ENCODE data around the gene RPL22. TPM values are rescaled to one million over a fixed set of nuclear protein-coding genes. Genes with fewer than 3 reads are reported as not detected.
"Not testable (repeated sequence)": the region's sequence is repeated elsewhere in the genome, so short reads cannot be mapped to it uniquely, and the experiment has no call there.

Gene RPL22
- total RNA-seq, 1 donor from 2014 or later = 133 TPM

GRCh38 chr1:6234502-6235295 lies 35.3 kb upstream of the RPL22 start:
- no peak for DNase-seq (ENCODE audit: extremely low read depth, low read depth, low spot score)

GRCh38 chr1:6233376-6233775 lies 34.0 kb upstream of the RPL22 start:
- no peak for DNase-seq (ENCODE audit: extremely low read depth, low read depth, low spot score)

- no peak for DNase-seq (ENCODE audit: extremely low read depth, low read depth, low spot score)
These were observed 26.3 kb upstream of the RPL22 start for GRCh38 chr1:6225651-6226050.

GRCh38 chr1:6224718-6225117 lies 25.3 kb upstream of the RPL22 start:
- DNase-seq (ENCODE audit: extremely low read depth, low read depth, low spot score) = no peak

- no peak for DNase-seq (ENCODE audit: extremely low read depth, low read depth, low spot score)
These were observed 24.2 kb upstream of the RPL22 start for GRCh38 chr1:6223617-6224016.

GRCh38 chr1:6222636-6223035 lies 23.2 kb upstream of the RPL22 start:
- no peak for DNase-seq (ENCODE audit: extremely low read depth, low read depth, low spot score)

- no peak for DNase-seq (ENCODE audit: extremely low read depth, low read depth, low spot score)
These were observed 21.9 kb upstream of the RPL22 start for GRCh38 chr1:6221210-6221784.

- no peak for DNase-seq (ENCODE audit: extremely low read depth, low read depth, low spot score)
These were observed 20.8 kb upstream of the RPL22 start for GRCh38 chr1:6220236-6220635.

GRCh38 chr1:6219641-6220040 lies 20.2 kb upstream of the RPL22 start:
- DNase-seq (ENCODE audit: extremely low read depth, low read depth, low spot score) = not testable (repeated sequence)

- DNase-seq (ENCODE audit: extremely low read depth, low read depth, low spot score) = no peak
These were observed 19.2 kb upstream of the RPL22 start for GRCh38 chr1:6218375-6219164.

- no peak for DNase-seq (ENCODE audit: extremely low read depth, low read depth, low spot score)
These were observed 13.0 kb upstream of the RPL22 start for GRCh38 chr1:6212193-6212959.

GRCh38 chr1:6211731-6212130 lies 12.3 kb upstream of the RPL22 start:
- DNase-seq (ENCODE audit: extremely low read depth, low read depth, low spot score) = no peak

- DNase-seq (ENCODE audit: extremely low read depth, low read depth, low spot score) = no peak
These were observed 11.4 kb upstream of the RPL22 start for GRCh38 chr1:6210591-6211355.

GRCh38 chr1:6209661-6210580 lies 10.5 kb upstream of the RPL22 start:
- no peak for DNase-seq (ENCODE audit: extremely low read depth, low read depth, low spot score)

GRCh38 chr1:6208723-6209660 lies 9.6 kb upstream of the RPL22 start:
- DNase-seq (ENCODE audit: extremely low read depth, low read depth, low spot score) = no peak

GRCh38 chr1:6207921-6208320 lies 8.5 kb upstream of the RPL22 start:
- no peak for DNase-seq (ENCODE audit: extremely low read depth, low read depth, low spot score)

- DNase-seq (ENCODE audit: extremely low read depth, low read depth, low spot score) = no peak
These were observed 7.9 kb upstream of the RPL22 start for GRCh38 chr1:6207075-6207885.

Data from glomerular endothelial cell (primary cell).